Sigmoid colon (tissue), 7 donors: Measurements from ENCODE around the gene SCYGR1. TPM values are rescaled to one million over a fixed set of nuclear protein-coding genes. Genes with fewer than 3 reads are reported as not detected.
"Not testable (repeated sequence)": the region's sequence is repeated elsewhere in the genome, so short reads cannot be mapped to it uniquely, and the experiment has no call there.

Source experiments
- DNase-seq: peaks from one replicate; pipeline ENCODE4 v3.0.0-alpha.2; 2019
- H3K27ac ChIP-seq, 4 donors: fragments of 200-600 bp; sonication (generic); one replicate each; pipeline ENCODE4 v1.5.1; 2016 to 2019; ENCODE audit warnings: mild to moderate bottlenecking in 1 of 4
- H3K27me3 ChIP-seq, 3 donors: fragments of 200-600 bp; sonication (generic); one replicate each; pipeline ENCODE4 v1.5.1; 2019; ENCODE audit warnings: mild to moderate bottlenecking in 1 of 3
- H3K36me3 ChIP-seq, 4 donors: fragments of 200-600 bp; sonication (generic); one replicate each; pipeline ENCODE4 v1.5.1; 2016 to 2019
- H3K4me1 ChIP-seq, 4 donors: fragments of 200-600 bp; sonication (generic); one replicate each; pipeline ENCODE4 v1.5.1; 2017 to 2019
- H3K4me3 ChIP-seq, 4 donors: fragments of 200-600 bp; sonication (generic); one replicate each; pipeline ENCODE4 v1.5.1; 2017 to 2019; ENCODE audit warnings: mild to moderate bottlenecking in 2 of 4, moderate library complexity in 1 of 4
- H3K9me3 ChIP-seq, 4 donors: fragments of 200-600 bp in 3 of 4; sonication (generic) in 3 of 4; one replicate each; pipeline versions ENCODE4 v1.5.1 to v1.6.1; 2013 to 2019
- EP300 ChIP-seq, 4 donors: sonication (generic); formaldehyde crosslinking; IDR thresholded peaks; one replicate each; pipeline ENCODE4 v1.6.1; 2017; ENCODE audit warnings: antibody characterized with exemption in 4 of 4
- POLR2A ChIP-seq, 2 donors: fragments of 450-650 bp; IDR thresholded peaks; one replicate each; pipeline ENCODE4 v1.6.1; 2016; ENCODE audit warnings: antibody characterized with exemption in 2 of 2, mild to moderate bottlenecking in 2 of 2, moderate library complexity in 2 of 2
- POLR2AphosphoS5 ChIP-seq, 4 donors: sonication (generic); formaldehyde crosslinking; IDR thresholded peaks; one replicate each; pipeline ENCODE4 v1.6.1; 2017; ENCODE audit warnings: antibody characterized with exemption in 4 of 4
- WGBS, 2 donors: extraction: QIAGEN DNeasy Blood & Tissue Kit; methylation state at CpG; one replicate each; pipeline ENCODE4 v1.1.7; 2013; 5-methylcytosine and 5-hydroxymethylcytosine counted together
- intact Hi-C: fragments of 100-400 bp; cut with DNase I; formaldehyde crosslinking; loops from one replicate; pipeline ENCODE4 v1.15.1; 2023
- polyA plus RNA-seq, 3 donors: library from polyadenylated mRNA; stranded (reverse); fragments of 200-250 nt; gene quantifications; one replicate each; pipeline ENCODE4 v1.2.3, GENCODE V29; 2013
- total RNA-seq, 4 donors: library from RNA; depleted of rRNA; stranded (reverse); fragments of >200 nt; gene quantifications; one replicate each; pipeline ENCODE4 v1.1.0, GENCODE V29; 2016
- TF ChIP-seq, protein P1 (sequence below), 4 experiments: fragments of 450-650 bp in 3 of 4; fragments of 200-600 bp in 1 of 4; IDR thresholded peaks; one replicate each; pipeline ENCODE4 v1.5.1; 2016 to 2019; ENCODE audit warnings: antibody characterized with exemption in 4 of 4, mild to moderate bottlenecking in 3 of 4, moderate library complexity in 2 of 4
- donor health status: healthy with polysubstance abuse.
- donor health status: Bipolar disorder and iron deficiency.
- donor health status: healthy.

Gene SCYGR1, protein sequence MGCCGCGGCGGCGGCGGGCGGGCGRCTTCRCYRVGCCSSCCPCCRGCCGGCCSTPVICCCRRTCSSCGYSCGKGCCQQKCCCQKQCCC
- total RNA-seq (not detected), polyA plus RNA-seq (not detected)

DNA sequence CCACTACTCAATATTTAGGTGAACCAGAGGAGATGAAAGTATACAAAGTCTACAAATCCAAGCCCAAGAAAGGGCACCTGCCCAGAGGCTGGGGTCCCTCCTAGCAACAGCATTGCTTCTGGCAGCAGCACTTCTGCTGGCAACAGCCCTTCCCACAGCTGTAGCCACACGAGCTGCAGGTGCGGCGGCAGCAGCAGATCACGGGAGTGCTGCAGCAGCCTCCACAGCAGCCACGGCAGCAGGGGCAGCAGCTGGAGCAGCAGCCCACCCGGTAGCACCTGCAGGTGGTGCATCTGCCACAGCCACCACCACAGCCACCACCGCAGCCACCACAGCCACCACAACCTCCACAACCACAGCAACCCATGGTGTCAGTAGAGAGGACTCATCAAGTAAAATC, at the start of gene SCYGR1:
TSS of gene SCYGR1 (minus strand) at position 367 of the 400 bp plus-strand sequence. CDS start at position 367, 0 bp downstream.
- H3K27ac ChIP-seq, intact Hi-C loops, DNase-seq, H3K4me1 ChIP-seq, H3K9me3 ChIP-seq, H3K27me3 ChIP-seq, H3K4me3 ChIP-seq, H3K36me3 ChIP-seq: not testable (repeated sequence)
- WGBS, 2 donors = 74 to 91% methylated on average over 7 of the region's 7 CpGs

DNA sequence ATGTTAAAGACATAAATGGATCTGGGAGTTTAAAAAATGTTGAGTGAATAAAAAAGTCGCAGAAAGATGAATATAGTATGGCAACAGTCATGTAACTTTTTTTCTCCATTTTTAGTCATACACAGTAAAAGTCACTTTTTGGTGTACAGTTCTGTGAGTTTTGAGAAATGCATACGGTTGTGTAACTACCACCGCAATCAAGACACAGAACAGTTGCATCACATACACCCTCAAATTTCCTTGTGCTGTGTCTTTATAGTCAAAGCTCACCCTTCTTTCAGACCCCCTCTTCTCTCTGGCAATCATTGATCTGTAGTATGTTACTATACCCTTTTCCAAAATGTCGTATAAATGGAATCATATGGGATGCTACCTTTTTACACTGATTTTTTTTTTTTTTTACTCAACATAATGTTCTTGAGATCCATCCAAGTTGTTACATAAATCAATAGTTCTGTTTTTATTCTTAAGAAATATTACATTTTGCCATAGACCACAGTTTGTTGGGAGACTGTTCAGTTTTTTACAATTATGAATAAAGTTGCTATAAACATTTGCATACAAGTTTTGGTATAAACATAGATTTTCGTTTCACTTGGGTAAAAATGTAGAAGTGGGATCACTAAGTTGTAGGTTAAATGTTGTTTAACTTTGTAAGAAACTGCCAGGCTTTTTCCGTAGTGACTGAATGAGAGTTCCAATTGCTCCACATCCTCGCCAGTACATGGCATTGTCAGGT, 48.9 kb upstream of the SCYGR1 start:
- no peak overlapping the region for H3K4me3 ChIP-seq
- no peaks in the 10 kb centered on the region for H3K36me3 ChIP-seq
- no peak for DNase-seq
- no peak overlapping the region for H3K27ac ChIP-seq
- H3K9me3 ChIP-seq = peaks cover 0 to 9% (median 2%) of the 10 kb centered on the region in 4 donors
- no peaks in the 10 kb centered on the region for H3K27me3 ChIP-seq
- 87 to 92% methylated on average over 7 of the region's 7 CpGs for WGBS, 2 donors
- TF ChIP-seq EP300 (IDR thresholded peaks at IDR 0.05) (no peak), POLR2AphosphoS5 (IDR thresholded peaks at IDR 0.05) (no peak), POLR2A (IDR thresholded peaks at IDR 0.05) (no peak)
- TF ChIP-seq, protein P1, sequence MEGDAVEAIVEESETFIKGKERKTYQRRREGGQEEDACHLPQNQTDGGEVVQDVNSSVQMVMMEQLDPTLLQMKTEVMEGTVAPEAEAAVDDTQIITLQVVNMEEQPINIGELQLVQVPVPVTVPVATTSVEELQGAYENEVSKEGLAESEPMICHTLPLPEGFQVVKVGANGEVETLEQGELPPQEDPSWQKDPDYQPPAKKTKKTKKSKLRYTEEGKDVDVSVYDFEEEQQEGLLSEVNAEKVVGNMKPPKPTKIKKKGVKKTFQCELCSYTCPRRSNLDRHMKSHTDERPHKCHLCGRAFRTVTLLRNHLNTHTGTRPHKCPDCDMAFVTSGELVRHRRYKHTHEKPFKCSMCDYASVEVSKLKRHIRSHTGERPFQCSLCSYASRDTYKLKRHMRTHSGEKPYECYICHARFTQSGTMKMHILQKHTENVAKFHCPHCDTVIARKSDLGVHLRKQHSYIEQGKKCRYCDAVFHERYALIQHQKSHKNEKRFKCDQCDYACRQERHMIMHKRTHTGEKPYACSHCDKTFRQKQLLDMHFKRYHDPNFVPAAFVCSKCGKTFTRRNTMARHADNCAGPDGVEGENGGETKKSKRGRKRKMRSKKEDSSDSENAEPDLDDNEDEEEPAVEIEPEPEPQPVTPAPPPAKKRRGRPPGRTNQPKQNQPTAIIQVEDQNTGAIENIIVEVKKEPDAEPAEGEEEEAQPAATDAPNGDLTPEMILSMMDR (IDR thresholded peaks at IDR 0.05) = no peak
- intact Hi-C loops = no loop called here
- H3K4me1 ChIP-seq = no peaks in the 10 kb centered on the region

DNA sequence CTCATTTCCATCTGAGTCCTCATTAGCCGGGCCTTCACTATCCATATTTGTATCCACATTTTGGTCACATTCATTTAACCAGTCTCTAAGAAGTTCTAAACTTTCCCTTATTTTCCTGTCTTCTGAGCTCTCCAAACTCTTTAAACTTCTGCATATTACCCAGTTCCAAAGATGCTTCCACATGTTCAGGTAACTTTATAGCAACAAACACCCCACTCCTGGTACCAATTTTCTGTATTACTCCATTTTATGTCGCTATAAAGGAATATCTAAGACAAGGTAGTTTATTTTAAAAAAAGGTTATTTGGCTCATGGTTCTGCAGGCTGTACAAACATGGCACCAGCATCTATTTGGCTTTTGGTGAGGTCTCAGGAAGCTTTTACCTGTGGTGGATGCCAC, 45.4 kb upstream of the SCYGR1 start:
- WGBS, 2 donors = 69 to 94% methylated on average over 2 of the region's 2 CpGs
- Histone ChIP-seq H3K9me3 (peaks cover 0 to 9% (median 2%) of the 10 kb centered on the region in 4 donors), H3K27me3 (no peaks in the 10 kb centered on the region), H3K27ac (no peak overlapping the region), H3K4me3 (no peak overlapping the region), H3K36me3 (no peaks in the 10 kb centered on the region), H3K4me1 (no peaks in the 10 kb centered on the region)
- no peak for DNase-seq
- intact Hi-C loops = no loop called here
- TF ChIP-seq, protein P1 (IDR thresholded peaks at IDR 0.05) = no peak
- TF ChIP-seq EP300 (IDR thresholded peaks at IDR 0.05) = no peak
- no peak for TF ChIP-seq POLR2A (IDR thresholded peaks at IDR 0.05)
- TF ChIP-seq POLR2AphosphoS5 (IDR thresholded peaks at IDR 0.05) = no peak

DNA sequence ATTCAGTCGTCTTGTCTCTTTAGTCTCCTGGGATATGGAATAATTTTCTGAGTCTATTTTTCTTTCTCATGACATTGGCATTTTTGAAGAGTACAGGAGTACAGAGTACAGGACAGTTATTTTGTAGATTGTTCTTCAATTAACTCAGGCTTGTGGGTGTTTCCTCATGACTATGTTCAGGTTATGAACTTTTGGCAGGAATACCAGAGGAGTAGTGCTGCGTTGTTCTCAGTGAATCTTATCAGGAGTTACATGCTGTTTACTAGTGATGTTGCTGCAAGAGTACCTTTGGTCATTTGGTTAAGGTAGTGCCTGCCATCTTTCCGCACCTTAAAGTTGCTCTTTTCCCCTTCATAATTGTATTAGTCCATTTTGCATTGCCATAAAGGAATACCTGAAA, 42.9 kb upstream of the SCYGR1 start:
- TF ChIP-seq, protein P1 (IDR thresholded peaks at IDR 0.05) = no peak
- no peak for TF ChIP-seq POLR2AphosphoS5 (IDR thresholded peaks at IDR 0.05)
- no peak for TF ChIP-seq POLR2A (IDR thresholded peaks at IDR 0.05)
- TF ChIP-seq EP300 (IDR thresholded peaks at IDR 0.05) = no peak
- Histone ChIP-seq H3K9me3 (peaks cover 0 to 9% (median 2%) of the 10 kb centered on the region in 4 donors), H3K27ac (no peak overlapping the region), H3K27me3 (no peaks in the 10 kb centered on the region), H3K36me3 (no peaks in the 10 kb centered on the region), H3K4me1 (no peaks in the 10 kb centered on the region), H3K4me3 (no peak overlapping the region)
- no peak for DNase-seq
- 42 to 84% methylated on average over 3 of the region's 3 CpGs for WGBS, 2 donors
- intact Hi-C loops = no loop called here

DNA sequence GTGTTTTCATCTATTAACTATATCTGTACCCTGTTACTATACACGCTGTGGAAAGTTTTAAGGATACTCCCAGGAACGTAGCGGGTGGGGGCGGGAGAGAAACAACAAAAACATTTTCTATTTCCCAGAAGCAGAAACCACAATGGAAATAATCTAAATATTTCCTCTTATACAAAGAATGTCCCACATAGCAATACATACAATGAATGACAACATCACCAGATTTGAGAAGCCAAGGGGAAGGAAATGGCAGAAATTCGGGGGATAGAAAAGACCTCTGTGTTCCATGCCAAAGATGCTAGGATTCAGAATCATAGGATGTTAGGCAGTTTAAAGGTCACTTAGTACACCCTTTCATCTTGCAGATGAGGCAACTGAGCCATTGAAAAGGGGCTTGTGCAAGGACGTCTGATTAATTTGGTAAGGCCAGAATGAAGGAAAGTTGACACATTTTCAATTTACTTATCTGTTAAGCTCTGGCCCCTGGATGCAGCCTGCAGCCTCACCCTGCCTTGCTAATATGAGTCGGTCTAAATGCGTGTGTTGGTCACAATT, 41.1 kb upstream of the SCYGR1 start:
- H3K36me3 ChIP-seq = no peaks in the 10 kb centered on the region
- intact Hi-C loops = no loop called here
- no peak for DNase-seq
- no peaks in the 10 kb centered on the region for H3K4me1 ChIP-seq
- peaks cover 0 to 9% (median 2%) of the 10 kb centered on the region in 4 donors for H3K9me3 ChIP-seq
- TF ChIP-seq EP300 (IDR thresholded peaks at IDR 0.05) (no peak), POLR2A (IDR thresholded peaks at IDR 0.05) (no peak), POLR2AphosphoS5 (IDR thresholded peaks at IDR 0.05) (no peak)
- TF ChIP-seq, protein P1 (IDR thresholded peaks at IDR 0.05) = no peak
- 91% methylated on average over 8 of the region's 8 CpGs for WGBS, 2 donors
- no peak overlapping the region for H3K4me3 ChIP-seq
- no peaks in the 10 kb centered on the region for H3K27me3 ChIP-seq
- no peak overlapping the region for H3K27ac ChIP-seq
